Measurements from ENCODE around the gene RNF224.

DNA sequence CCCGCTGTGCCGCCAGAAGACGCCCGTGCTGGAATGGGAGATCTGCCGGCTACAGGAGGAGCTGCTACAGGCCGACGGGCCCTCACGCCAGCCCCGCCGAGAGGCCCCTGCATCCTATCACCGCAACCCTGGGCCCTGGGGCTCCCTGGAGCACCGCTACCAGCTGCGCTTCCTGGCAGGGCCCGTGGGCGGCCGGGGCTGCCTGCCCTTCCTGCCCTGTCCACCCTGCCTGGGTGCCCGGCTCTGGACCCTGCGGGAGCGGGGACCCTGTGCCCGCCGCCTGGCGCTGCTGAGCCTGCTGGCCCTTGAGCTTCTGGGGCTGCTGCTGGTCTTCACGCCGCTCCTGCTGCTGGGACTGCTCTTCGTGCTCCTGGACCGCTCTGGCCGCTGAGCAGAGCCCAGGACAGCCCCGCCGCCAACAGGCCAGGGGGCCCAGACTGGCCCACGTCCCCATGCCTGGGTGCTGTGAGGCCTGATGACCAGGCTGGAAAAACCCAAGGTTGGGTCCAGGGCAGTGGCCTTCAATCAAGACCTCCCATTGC is 9.0 kb upstream of the RNF224 start:
- TF ChIP-seq EZH2 (IDR thresholded peaks at IDR 0.05; ENCODE audit: low read depth): no peak
- no peak for TF ChIP-seq CTCF (conservative IDR thresholded peaks at IDR 0.05)

Data from PC-9 (cell line).